H1 (cell line): ENCODE data around the gene LBP. TPM values are rescaled to one million over a fixed set of nuclear protein-coding genes. Genes with fewer than 3 reads are reported as not detected.

ENCODE experiments used
- CTCF ChIA-PET: fragments of 300-600 bp; sonication (Branson Sonifier 250); formaldehyde crosslinking; loops from one replicate; lab custom pipeline; 2021; ENCODE audit not compliant: partially characterized antibody; lab: Charles Lee
- POLR2A ChIA-PET: fragments of 300-600 bp; sonication (Branson Sonifier 250); formaldehyde crosslinking; loops from one replicate; lab custom pipeline; 2021; ENCODE audit warnings: inconsistent platforms; ENCODE audit not compliant: partially characterized antibody; lab: Charles Lee
- DNase-seq, 2 experiments: peaks; one replicate each; pipeline versions ENCODE4 v3.0.0 to v3.0.0-alpha.2; 2010 to 2022; ENCODE audit warnings: low spot score in 2 of 2, low read depth in 1 of 2, mixed read lengths in 1 of 2
- FAIRE-seq: peaks from 2 replicates; lab custom pipeline; 2011; peaks lifted over from hg19 to GRCh38; lab: Jason Lieb, UNC
- H2AFZ ChIP-seq: 2 replicates; pipeline ENCODE4 v1.8.1; 2012; ENCODE audit warnings: low read length, inconsistent platforms
- H2AK5ac ChIP-seq: 2 replicates; pipeline ENCODE4 v1.6.1; 2013; ENCODE audit warnings: low read depth, low read length
- H2BK120ac ChIP-seq: replicated peaks from 2 replicates; pipeline ENCODE3; 2013; ENCODE audit warnings: low read depth, low read length, inconsistent platforms
- H2BK12ac ChIP-seq: 2 replicates; pipeline ENCODE4 v1.6.1; 2013; ENCODE audit warnings: low read depth, low read length
- H2BK15ac ChIP-seq: 2 replicates; pipeline ENCODE4 v1.6.1; 2013; ENCODE audit warnings: low read length
- H2BK20ac ChIP-seq: 2 replicates; pipeline ENCODE4 v1.6.1; 2013; ENCODE audit warnings: low read length
- H2BK5ac ChIP-seq: 2 replicates; pipeline ENCODE4 v1.6.1; 2013; ENCODE audit warnings: low read depth, low read length
- H3K14ac ChIP-seq: 2 replicates; pipeline ENCODE4 v1.6.1; 2013; ENCODE audit warnings: inconsistent platforms; ENCODE audit not compliant: insufficient read length
- H3K18ac ChIP-seq: 2 replicates; pipeline ENCODE4 v1.6.1; 2013; ENCODE audit warnings: low read length; ENCODE audit errors: extremely low read depth
- H3K23ac ChIP-seq: 2 replicates; pipeline ENCODE4 v1.6.1; 2013; ENCODE audit warnings: inconsistent platforms; ENCODE audit not compliant: insufficient read length
- H3K23me2 ChIP-seq: 2 replicates; pipeline ENCODE4 v1.6.1; 2013; ENCODE audit warnings: low read depth, low read length
- H3K27ac ChIP-seq: 2 replicates; pipeline ENCODE4 v1.6.1; 2011; ENCODE audit warnings: low read depth, low read length, inconsistent platforms
- H3K27me3 ChIP-seq, 4 experiments: replicated peaks in 1 of 4; 1 replicate in 1 of 4; 2 replicates in 3 of 4; pipeline versions ENCODE4 v1.6.1 to v1.8.1; 2011 to 2013; ENCODE audit warnings: low read length in 3 of 4, mild to moderate bottlenecking in 3 of 4, inconsistent platforms in 2 of 4, mixed read lengths in 2 of 4, moderate library complexity in 1 of 4; ENCODE audit not compliant: control insufficient read depth in 3 of 4, insufficient read depth in 3 of 4; ENCODE audit errors: extremely low read depth in 1 of 4
- H3K36me3 ChIP-seq, 4 experiments: 2 replicates each; pipeline versions ENCODE4 v1.6.1 to v1.8.1; 2011 to 2013; ENCODE audit warnings: mild to moderate bottlenecking in 4 of 4, low read length in 3 of 4, moderate library complexity in 2 of 4, control low read depth in 1 of 4, inconsistent platforms in 1 of 4; ENCODE audit not compliant: insufficient read depth in 4 of 4, control insufficient read depth in 2 of 4
- H3K4ac ChIP-seq: replicated peaks from 2 replicates; pipeline ENCODE3; 2013; ENCODE audit warnings: low read length, low read depth, mixed read lengths, inconsistent platforms; ENCODE audit not compliant: insufficient read length
- H3K4me1 ChIP-seq, 4 experiments: replicated peaks in 1 of 4; 1 replicate in 1 of 4; 2 replicates in 3 of 4; pipeline versions ENCODE4 v1.6.1 to v1.8.1; 2011 to 2013; ENCODE audit warnings: low read length in 3 of 4, inconsistent platforms in 2 of 4, mixed read lengths in 1 of 4; ENCODE audit not compliant: insufficient read depth in 4 of 4, control insufficient read depth in 3 of 4
- H3K4me2 ChIP-seq, 2 experiments: 2 replicates each; pipeline versions ENCODE4 v1.6.1 to v1.8.1; 2011 to 2013; ENCODE audit warnings: low read depth in 2 of 2, low read length in 2 of 2, control low read depth in 1 of 2, inconsistent platforms in 1 of 2, mild to moderate bottlenecking in 1 of 2; ENCODE audit not compliant: insufficient read depth in 1 of 2
- H3K4me3 ChIP-seq, 4 experiments: fragments of 200-600, 300-600 bp in 1 of 4; sonication (generic), shearing (Covaris generic), sonication (Bioruptor Twin) in 1 of 4; 2 replicates each; pipeline versions ENCODE4 v1.5.1 to v1.8.1; 2011 to 2016; ENCODE audit warnings: low read length in 4 of 4, low read depth in 3 of 4, control low read depth in 2 of 4, inconsistent platforms in 2 of 4, mild to moderate bottlenecking in 2 of 4, mixed read lengths in 1 of 4, moderate library complexity in 1 of 4; ENCODE audit not compliant: insufficient read depth in 2 of 4; ENCODE audit errors: extremely low read depth in 1 of 4
- H3K56ac ChIP-seq: replicated peaks from 2 replicates; pipeline ENCODE3; 2013; ENCODE audit warnings: low read depth, mild to moderate bottlenecking, mixed read lengths, low read length, inconsistent platforms; ENCODE audit not compliant: insufficient read length
- H3K79me1 ChIP-seq: 2 replicates; pipeline ENCODE4 v1.6.1; 2013; ENCODE audit warnings: low read depth, low read length, control low read depth
- H3K79me2 ChIP-seq, 2 experiments: 2 replicates each; pipeline versions ENCODE4 v1.6.1 to v1.8.1; 2012 to 2013; ENCODE audit warnings: low read length in 2 of 2, mild to moderate bottlenecking in 2 of 2, inconsistent platforms in 1 of 2; ENCODE audit not compliant: insufficient read depth in 2 of 2, control insufficient read depth in 1 of 2
- H3K9ac ChIP-seq, 4 experiments: replicated peaks in 1 of 4; 1 replicate in 1 of 4; 2 replicates in 3 of 4; pipeline versions ENCODE4 v1.6.1 to v1.8.1; 2011 to 2013; ENCODE audit warnings: low read depth in 3 of 4, low read length in 3 of 4, control low read depth in 2 of 4, mild to moderate bottlenecking in 2 of 4, moderate library complexity in 2 of 4, inconsistent platforms in 1 of 4; ENCODE audit errors: extremely low read depth in 1 of 4
- H3K9me3 ChIP-seq, 2 experiments: 2 replicates each; pipeline versions ENCODE4 v1.6.1 to v1.8.1; 2012 to 2013; ENCODE audit warnings: mild to moderate bottlenecking in 2 of 2, moderate library complexity in 2 of 2, control low read depth in 1 of 2, inconsistent platforms in 1 of 2, low read depth in 1 of 2, low read length in 1 of 2, mixed read lengths in 1 of 2; ENCODE audit not compliant: insufficient read depth in 2 of 2
- H4K20me1 ChIP-seq, 2 experiments: replicated peaks in 1 of 2; 2 replicates each; pipeline versions ENCODE3 to v1.8.1; 2011 to 2013; ENCODE audit warnings: inconsistent platforms in 2 of 2, low read length in 2 of 2, mild to moderate bottlenecking in 1 of 2; ENCODE audit not compliant: insufficient read depth in 2 of 2, control insufficient read depth in 1 of 2
- H4K5ac ChIP-seq: 2 replicates; pipeline ENCODE4 v1.6.1; 2013; ENCODE audit warnings: low read length, low read depth, mixed read lengths, inconsistent platforms; ENCODE audit not compliant: insufficient read length
- H4K8ac ChIP-seq: 2 replicates; pipeline ENCODE4 v1.8.0; 2013; ENCODE audit warnings: mild to moderate bottlenecking, moderate library complexity, low read length, inconsistent platforms; ENCODE audit not compliant: insufficient read depth; ENCODE audit errors: extremely low read depth
- H4K91ac ChIP-seq: replicated peaks from 2 replicates; pipeline ENCODE3; 2013; ENCODE audit warnings: low read length, mixed read lengths, inconsistent platforms; ENCODE audit not compliant: insufficient read length
- SUZ12 ChIP-seq: fragments of 200-600 bp; sonication (generic); IDR thresholded peaks from 2 replicates; pipeline ENCODE4 v1.6.1; 2012; ENCODE audit warnings: mild to moderate bottlenecking, inconsistent platforms, low read length, moderate library complexity, mixed read lengths
- TBP ChIP-seq: IDR thresholded peaks from 2 replicates; pipeline ENCODE4 v1.6.1; 2011; ENCODE audit warnings: low read depth, low read length, improper control_type of control experiment
- WGBS, 2 experiments: shearing (Covaris generic) in 1 of 2; methylation state at CpG; one replicate each; pipeline versions ENCODE4 v1.1.6 to v1.1.7; 2013 to 2015; ENCODE audit warnings: low lambda C conversion rate in 2 of 2, mixed read lengths in 2 of 2, inconsistent platforms in 1 of 2, low coverage in 1 of 2, missing lambda C conversion rate in 1 of 2; ENCODE audit not compliant: insufficient replicate concordance in 2 of 2, insufficient coverage in 1 of 2, insufficient read length in 1 of 2; ENCODE audit errors: extremely low coverage in 1 of 2, missing lambda C conversion rate in 1 of 2; 5-methylcytosine and 5-hydroxymethylcytosine counted together
- polyA plus RNA-seq, 7 experiments: library from polyadenylated mRNA; depleted of rRNA in 3 of 7; stranded (reverse) in 5 of 7; unstranded in 2 of 7; fragments of >200 nt in 5 of 7; fragments of 200-250 nt in 2 of 7; gene quantifications; 1 replicate in 5 of 7; 2 replicates in 1 of 7; 4 replicates in 1 of 7; pipeline versions ENCODE4 v1.2.1 to v1.2.3, GENCODE V29; 2011 to 2013; ENCODE audit warnings: missing spikeins in 2 of 7, mixed read lengths in 2 of 7
- total RNA-seq: library from RNA; stranded (reverse); fragmentation: NEBNext Ultra II Directional; extraction: Animal tissue kit (Norgen Biotek cat#: 25700); gene quantifications from 2 replicates; pipeline ENCODE4 v1.2.1, GENCODE V29; 2021

Gene LBP
- total and polyA plus RNA-seq, 2 of the 8 experiments (the other 6 are each of a cell fraction or from before 2014, with no cell fraction given) = 0.60 to 0.63 TPM

GRCh38 chr20:38321959-38322598 is 24.2 kb upstream of the LBP start:
- Histone ChIP-seq H3K9ac (no peak overlapping the region), H2BK120ac (no peak overlapping the region), H3K9me3 (no peaks in the 10 kb centered on the region), H3K27me3 (no peaks in the 10 kb centered on the region), H4K8ac (no peak overlapping the region), H3K4ac (no peak overlapping the region), H2AK5ac (no peak overlapping the region), H4K20me1 (no peaks in the 10 kb centered on the region), H3K23me2 (peaks cover 5% of the 10 kb centered on the region; the same call in 1 of the 2 replicates), H3K27ac (no peak overlapping the region), H2BK5ac (no peak overlapping the region), H2BK15ac (no peak overlapping the region), H4K5ac (no peak overlapping the region), H2BK12ac (no peak overlapping the region), H3K4me3 (no peak overlapping the region), H3K18ac (no peak overlapping the region), H3K23ac (no peak overlapping the region), H3K4me1 (no peaks in the 10 kb centered on the region), H3K14ac (no peak overlapping the region), H4K91ac (no peak overlapping the region), H3K36me3 (no peaks in the 10 kb centered on the region), H3K79me2 (no peaks in the 10 kb centered on the region), H3K4me2 (no peak overlapping the region), H2BK20ac (no peak overlapping the region), H2AFZ (no peak overlapping the region), H3K79me1 (no peaks in the 10 kb centered on the region), H3K56ac (no peak overlapping the region)
- WGBS, 2 experiments = 39% methylated on average over 5 of the region's 5 CpGs; no CpG with 5 or more reads in 1 of the 2 experiments
- DNase-seq (no peak), FAIRE-seq (peak; percentile 77)
- POLR2A ChIA-PET = no interaction called here
- CTCF ChIA-PET = interaction anchor here (0.7 to 8.2 kb wide), 14 partner anchors 9 to 477 kb away, joined by 3 to 47 read pairs (median 3); partner anchors contain the start of genes BPI and LBP
- no peak for TF ChIP-seq SUZ12
- no peak for TF ChIP-seq TBP
